LNCaP clone FGC (cell line): ENCODE measurements around the gene AFF1.
"Not testable (repeated sequence)": the region's sequence is repeated elsewhere in the genome, so short reads cannot be mapped to it uniquely, and the experiment has no call there.

ENCODE experiments used
- DNase-seq: peaks from one replicate; pipeline ENCODE4 v3.0.0-alpha.2; 2011; ENCODE audit warnings: low read depth
- H3K4me3 ChIP-seq: 2 replicates; pipeline ENCODE4 v1.5.1; 2011; ENCODE audit warnings: mild to moderate bottlenecking, low read depth, low read length, control low read depth
- TF ChIP-seq, protein P1 (sequence below): IDR thresholded peaks from 2 replicates; pipeline ENCODE4 v1.5.1; 2012; ENCODE audit warnings: mild to moderate bottlenecking; ENCODE audit not compliant: control insufficient read depth, insufficient read depth; ENCODE audit errors: extremely low read depth

The AFF1 gene

DNA sequence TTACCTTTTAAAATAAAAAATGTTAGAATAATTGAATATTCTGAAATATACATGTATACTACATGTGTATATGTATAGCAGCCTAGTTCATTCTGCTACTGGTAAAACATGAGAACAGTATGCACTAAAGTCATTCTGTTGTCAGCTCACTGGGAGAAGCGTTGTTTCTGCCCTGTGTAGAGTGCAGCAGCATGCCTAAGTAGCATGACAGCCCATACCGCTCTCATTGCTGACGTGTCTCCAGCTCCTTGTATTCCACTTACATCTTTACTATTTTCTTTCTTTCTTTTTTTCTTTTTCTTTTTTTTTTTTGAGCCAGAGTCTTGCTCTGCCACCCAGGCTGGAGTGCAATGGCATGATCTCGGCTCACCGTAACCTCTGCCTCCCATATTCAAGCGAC is 194.9 kb downstream of the AFF1 start:
- TF ChIP-seq, protein P1, sequence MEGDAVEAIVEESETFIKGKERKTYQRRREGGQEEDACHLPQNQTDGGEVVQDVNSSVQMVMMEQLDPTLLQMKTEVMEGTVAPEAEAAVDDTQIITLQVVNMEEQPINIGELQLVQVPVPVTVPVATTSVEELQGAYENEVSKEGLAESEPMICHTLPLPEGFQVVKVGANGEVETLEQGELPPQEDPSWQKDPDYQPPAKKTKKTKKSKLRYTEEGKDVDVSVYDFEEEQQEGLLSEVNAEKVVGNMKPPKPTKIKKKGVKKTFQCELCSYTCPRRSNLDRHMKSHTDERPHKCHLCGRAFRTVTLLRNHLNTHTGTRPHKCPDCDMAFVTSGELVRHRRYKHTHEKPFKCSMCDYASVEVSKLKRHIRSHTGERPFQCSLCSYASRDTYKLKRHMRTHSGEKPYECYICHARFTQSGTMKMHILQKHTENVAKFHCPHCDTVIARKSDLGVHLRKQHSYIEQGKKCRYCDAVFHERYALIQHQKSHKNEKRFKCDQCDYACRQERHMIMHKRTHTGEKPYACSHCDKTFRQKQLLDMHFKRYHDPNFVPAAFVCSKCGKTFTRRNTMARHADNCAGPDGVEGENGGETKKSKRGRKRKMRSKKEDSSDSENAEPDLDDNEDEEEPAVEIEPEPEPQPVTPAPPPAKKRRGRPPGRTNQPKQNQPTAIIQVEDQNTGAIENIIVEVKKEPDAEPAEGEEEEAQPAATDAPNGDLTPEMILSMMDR: no peak
- no peak overlapping the region for H3K4me3 ChIP-seq

DNA sequence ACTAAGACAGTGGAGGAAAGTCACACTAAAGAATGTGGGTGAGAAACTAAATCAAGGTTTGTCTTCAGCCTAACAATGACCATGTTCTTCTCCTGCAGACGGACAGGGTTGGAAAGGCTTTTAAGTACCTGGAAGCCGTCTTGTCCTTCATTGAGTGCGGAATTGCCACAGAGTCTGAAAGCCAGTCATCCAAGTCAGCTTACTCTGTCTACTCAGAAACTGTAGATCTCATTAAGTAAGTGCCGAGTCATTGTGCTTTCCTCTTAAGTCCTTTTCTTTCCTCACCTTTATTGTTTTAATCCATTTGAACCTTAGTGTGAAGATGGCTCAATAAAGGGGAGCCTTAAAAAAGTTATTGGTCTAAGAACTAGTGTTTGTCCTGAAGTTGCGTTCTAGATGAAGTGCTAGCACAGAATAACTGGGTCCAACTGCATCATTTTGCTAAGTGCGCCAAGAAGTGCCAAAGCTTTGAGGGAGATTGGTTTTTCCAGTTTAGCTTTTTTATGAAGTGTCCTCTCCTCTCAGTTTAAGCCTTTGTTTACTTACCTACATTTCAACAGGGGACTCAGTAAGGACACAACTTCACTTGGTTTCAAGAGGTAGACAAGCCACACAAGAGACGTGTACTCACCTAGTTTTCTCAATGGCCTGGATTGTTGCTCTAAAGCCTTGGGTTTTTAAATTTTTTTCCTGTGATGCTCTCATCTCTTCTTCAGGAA is 196.3 kb downstream of the AFF1 start:
- no peak for DNase-seq
- H3K4me3 ChIP-seq: no peak overlapping the region
- TF ChIP-seq, protein P1: no peak

More for the DNA sequence above, 194.9 kb downstream of the AFF1 start:
- no peak for DNase-seq

DNA sequence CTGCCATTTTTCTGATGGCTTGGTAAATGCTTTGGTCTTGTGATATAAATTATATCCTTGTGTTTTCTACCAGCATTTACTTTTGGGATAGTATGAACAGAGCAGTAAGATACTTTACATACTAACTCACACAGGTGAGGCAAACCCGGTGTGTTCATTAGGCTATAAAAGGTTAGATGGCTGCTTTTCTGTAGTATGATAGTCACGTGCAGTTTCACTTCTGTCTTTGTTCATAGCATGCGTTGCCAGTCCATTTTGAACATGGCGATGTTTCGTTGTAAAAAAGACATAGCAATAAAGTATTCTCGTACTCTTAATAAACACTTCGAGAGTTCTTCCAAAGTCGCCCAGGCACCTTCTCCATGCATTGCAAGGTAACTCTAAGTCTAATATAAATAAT is 197.2 kb downstream of the AFF1 start:
- H3K4me3 ChIP-seq: no peak overlapping the region
- TF ChIP-seq, protein P1: no peak
- no peak for DNase-seq

DNA sequence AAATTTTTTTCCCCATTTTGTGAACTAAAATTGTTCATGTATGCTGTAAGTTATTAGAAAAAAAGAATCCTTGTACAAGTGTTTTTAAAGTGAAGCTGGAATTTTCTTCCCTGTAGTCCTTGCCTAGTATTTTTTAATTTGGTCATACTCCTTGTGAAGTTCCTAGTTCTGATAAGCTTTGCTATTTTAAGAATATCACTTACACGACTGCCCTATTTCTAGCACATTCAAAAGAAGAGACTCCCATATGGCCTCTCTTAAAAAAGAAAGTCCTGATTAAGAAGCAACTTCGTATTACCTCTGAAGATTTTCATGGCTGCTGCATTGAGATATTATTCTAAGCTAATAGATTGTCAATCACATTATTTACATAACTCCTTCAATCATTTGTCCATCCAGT is 198.4 kb downstream of the AFF1 start:
- no peak for DNase-seq
- TF ChIP-seq, protein P1: no peak

DNA sequence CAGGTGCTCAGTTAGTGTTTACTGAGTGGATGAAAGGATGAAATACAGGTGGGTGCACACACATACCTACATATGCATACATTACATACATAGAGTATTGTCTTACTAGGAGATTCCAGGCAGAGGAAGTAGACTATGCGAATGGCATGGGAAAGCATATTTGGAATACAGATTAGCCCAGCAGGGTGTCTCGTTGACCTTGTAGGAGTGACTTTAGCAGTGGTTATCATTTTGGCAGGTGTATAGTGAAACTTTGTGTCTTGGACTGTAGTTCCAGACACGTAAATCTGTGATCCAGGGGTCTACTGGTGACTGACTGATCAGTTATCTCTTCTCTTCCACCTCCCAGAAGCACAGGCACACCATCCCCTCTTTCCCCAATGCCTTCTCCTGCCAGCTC is 199.3 kb downstream of the AFF1 start:
- DNase-seq: no peak
- TF ChIP-seq, protein P1: no peak
- no peak overlapping the region for H3K4me3 ChIP-seq

More for the DNA sequence above, 198.4 kb downstream of the AFF1 start:
- H3K4me3 ChIP-seq: no peak overlapping the region

DNA sequence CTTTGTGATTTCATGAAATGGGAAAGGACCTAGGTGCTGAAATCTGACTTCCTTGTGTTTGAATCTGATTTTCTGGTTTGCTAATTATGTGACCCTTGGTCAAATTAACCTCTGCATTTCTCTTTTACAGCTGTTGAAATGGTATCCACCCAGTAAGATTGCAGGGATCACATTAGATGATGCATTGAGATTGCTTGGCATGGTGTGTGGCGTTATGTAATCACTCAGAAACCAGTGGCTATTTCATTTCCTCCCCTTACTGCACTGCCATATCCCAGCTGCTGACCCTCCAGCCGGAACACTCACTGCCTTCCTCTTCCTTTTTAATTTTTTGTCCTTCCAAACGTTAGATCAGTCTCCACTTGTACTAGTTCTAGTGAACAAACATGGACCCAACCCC is 206.6 kb downstream of the AFF1 start:
- no peak for DNase-seq
- H3K4me3 ChIP-seq: no peak overlapping the region
- TF ChIP-seq, protein P1: no peak

DNA sequence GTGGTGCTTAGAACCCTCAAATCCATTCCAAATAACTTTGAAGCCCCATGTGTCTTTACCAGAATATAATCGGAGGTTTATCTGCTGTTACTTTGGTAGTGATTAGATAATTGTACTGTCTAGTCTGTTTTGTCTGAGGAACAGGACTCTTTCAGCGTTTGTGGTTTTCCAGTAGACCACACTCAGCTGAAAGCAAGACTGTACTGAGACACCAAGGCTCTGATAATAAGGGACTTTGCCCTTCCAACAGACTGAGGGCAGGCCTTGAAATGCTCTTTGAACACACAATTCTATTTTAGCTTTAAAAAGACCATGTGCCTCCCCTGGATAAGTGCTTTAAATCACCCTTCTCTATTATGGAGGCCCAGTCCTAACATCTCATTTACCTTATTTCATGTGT is 209.5 kb downstream of the AFF1 start:
- TF ChIP-seq, protein P1: no peak
- H3K4me3 ChIP-seq: no peak overlapping the region
- DNase-seq: no peak

DNA sequence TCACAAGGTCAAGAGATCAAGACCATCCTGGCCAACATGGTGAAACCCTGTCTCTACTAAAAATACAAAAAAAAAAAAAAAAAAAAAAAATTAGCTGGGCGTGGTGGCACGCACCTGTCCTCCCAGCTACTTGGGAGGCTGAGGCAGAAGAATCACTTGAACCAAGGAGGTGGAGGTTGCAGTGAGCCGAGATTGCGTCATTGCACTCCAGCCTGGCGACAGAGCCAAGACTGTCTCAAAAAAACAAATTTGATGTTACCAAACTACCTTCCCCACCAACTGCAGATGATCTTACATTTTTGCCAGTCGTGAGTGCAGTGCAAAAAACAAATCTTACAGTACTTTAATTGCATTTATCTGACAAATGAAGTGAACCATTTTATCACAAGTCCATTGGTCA is 211.1 kb downstream of the AFF1 start:
- not testable (repeated sequence) for DNase-seq

More for the DNA sequence above, 211.1 kb downstream of the AFF1 start:
- not testable (repeated sequence) for H3K4me3 ChIP-seq
